ENCODE data around the gene ZNF317. TPM values are rescaled to one million over a fixed set of nuclear protein-coding genes. Genes with fewer than 3 reads are reported as not detected.

Gene ZNF317
- polyA plus RNA-seq (2013, experiment 1 of 2): 31.2 TPM
- 33.7 TPM for polyA plus RNA-seq (2013, experiment 2 of 2)

- peaks cover 30% of the 10 kb centered on the region for H3K36me3 ChIP-seq (ENCODE audit: insufficient read depth, low read length)
- peak within 1 kb of the TSS; percentile 88 for H3K27ac ChIP-seq (ENCODE audit: low read depth, low read length)
- H3K4me1 ChIP-seq (ENCODE audit: insufficient read depth, low read length): no peaks in the 10 kb centered on the region
- peak within 1 kb of the TSS; percentile 99 for H3K9ac ChIP-seq (ENCODE audit: low read depth, low read length)
- under 1% methylated on average over 42 of the region's 43 CpGs for WGBS
- no peaks in the 10 kb centered on the region for H3K27me3 ChIP-seq (ENCODE audit: insufficient read depth, low read length)
- H3K4me3 ChIP-seq (ENCODE audit: low read length): peak within 1 kb of the TSS; percentile 98
- H3K9me3 ChIP-seq (ENCODE audit: insufficient read depth, low read depth, low read length): peaks cover 29% of the 10 kb centered on the region
These were observed at the start of gene ZNF317 for GRCh38 chr19:9140159-9140874. ZNF317 (plus strand) TSS chr19:9140397; CDS start chr19:9156017, 15,620 bp downstream.

GRCh38 chr19:9107375-9107774 is 32.8 kb upstream of the ZNF317 start, which contains the start of gene OR7G2:
OR7G2 (minus strand) TSS chr19:9107475; CDS start chr19:9103243, 4,232 bp downstream.
- Histone ChIP-seq H3K9me3 (ENCODE audit: insufficient read depth, low read depth, low read length) (peaks cover 62% of the 10 kb centered on the region), H3K4me1 (ENCODE audit: insufficient read depth, low read length) (no peaks in the 10 kb centered on the region), H3K27me3 (ENCODE audit: insufficient read depth, low read length) (no peaks in the 10 kb centered on the region), H3K36me3 (ENCODE audit: insufficient read depth, low read length) (no peaks in the 10 kb centered on the region), H3K4me3 (ENCODE audit: low read length) (no peak within 1 kb of the TSS), H3K27ac (ENCODE audit: low read depth, low read length) (no peak within 1 kb of the TSS), H3K9ac (ENCODE audit: low read depth, low read length) (no peak within 1 kb of the TSS)
- 74% methylated on average over 7 of the region's 8 CpGs for WGBS

- no peak overlapping the region for H3K9ac ChIP-seq (ENCODE audit: low read depth, low read length)
- H3K27me3 ChIP-seq (ENCODE audit: insufficient read depth, low read length): no peaks in the 10 kb centered on the region
- H3K27ac ChIP-seq (ENCODE audit: low read depth, low read length): no peak overlapping the region
- H3K36me3 ChIP-seq (ENCODE audit: insufficient read depth, low read length): no peaks in the 10 kb centered on the region
- no peaks in the 10 kb centered on the region for H3K4me1 ChIP-seq (ENCODE audit: insufficient read depth, low read length)
- H3K9me3 ChIP-seq (ENCODE audit: insufficient read depth, low read depth, low read length): peaks cover 55% of the 10 kb centered on the region
- H3K4me3 ChIP-seq (ENCODE audit: low read length): no peak overlapping the region
- WGBS: 62% methylated on average over 2 of the region's 2 CpGs
These were observed 30.2 kb upstream of the ZNF317 start for GRCh38 chr19:9109959-9110358.

GRCh38 chr19:9115307-9115813 is 24.8 kb upstream of the ZNF317 start, which contains the start of gene OR7G1:
OR7G1 (minus strand) TSS chr19:9115763; CDS start chr19:9115763, 0 bp downstream.
- WGBS: 81% methylated on average over 2 of the region's 2 CpGs
- Histone ChIP-seq H3K4me1 (ENCODE audit: insufficient read depth, low read length) (no peaks in the 10 kb centered on the region), H3K4me3 (ENCODE audit: low read length) (no peak within 1 kb of the TSS), H3K9ac (ENCODE audit: low read depth, low read length) (no peak within 1 kb of the TSS), H3K27me3 (ENCODE audit: insufficient read depth, low read length) (no peaks in the 10 kb centered on the region), H3K36me3 (ENCODE audit: insufficient read depth, low read length) (no peaks in the 10 kb centered on the region), H3K9me3 (ENCODE audit: insufficient read depth, low read depth, low read length) (peaks cover 37% of the 10 kb centered on the region), H3K27ac (ENCODE audit: low read depth, low read length) (no peak within 1 kb of the TSS)

- no peaks in the 10 kb centered on the region for H3K4me1 ChIP-seq (ENCODE audit: insufficient read depth, low read length)
- peaks cover 38% of the 10 kb centered on the region for H3K9me3 ChIP-seq (ENCODE audit: insufficient read depth, low read depth, low read length)
- 63% methylated on average over 4 of the region's 5 CpGs for WGBS
- H3K27me3 ChIP-seq (ENCODE audit: insufficient read depth, low read length): no peaks in the 10 kb centered on the region
- no peak overlapping the region for H3K4me3 ChIP-seq (ENCODE audit: low read length)
- H3K36me3 ChIP-seq (ENCODE audit: insufficient read depth, low read length): no peaks in the 10 kb centered on the region
- H3K27ac ChIP-seq (ENCODE audit: low read depth, low read length): no peak overlapping the region
- no peak overlapping the region for H3K9ac ChIP-seq (ENCODE audit: low read depth, low read length)
These were observed 23.6 kb upstream of the ZNF317 start for GRCh38 chr19:9116547-9116946.

- no peak within 1 kb of the TSS for H3K9ac ChIP-seq (ENCODE audit: low read depth, low read length)
These were observed 13.2 kb upstream of the ZNF317 start, which contains the start of gene OR7G3 for GRCh38 chr19:9126900-9127405. OR7G3 (minus strand) TSS chr19:9126950; CDS start chr19:9126950, 0 bp downstream.

GRCh38 chr19:9128171-9128570 is 12.0 kb upstream of the ZNF317 start:
- H3K4me1 ChIP-seq (ENCODE audit: insufficient read depth, low read length): no peaks in the 10 kb centered on the region
- no peak overlapping the region for H3K9ac ChIP-seq (ENCODE audit: low read depth, low read length)
- peaks cover 31% of the 10 kb centered on the region for H3K9me3 ChIP-seq (ENCODE audit: insufficient read depth, low read depth, low read length)
- no peak overlapping the region for H3K27ac ChIP-seq (ENCODE audit: low read depth, low read length)
- H3K36me3 ChIP-seq (ENCODE audit: insufficient read depth, low read length): no peaks in the 10 kb centered on the region
- no peaks in the 10 kb centered on the region for H3K27me3 ChIP-seq (ENCODE audit: insufficient read depth, low read length)
- WGBS: 69% methylated on average over 3 of the region's 3 CpGs
- no peak overlapping the region for H3K4me3 ChIP-seq (ENCODE audit: low read length)

More at GRCh38 chr19:9126900-9127405, 13.2 kb upstream of the ZNF317 start, which contains the start of gene OR7G3:
- Histone ChIP-seq H3K27ac (ENCODE audit: low read depth, low read length) (no peak within 1 kb of the TSS), H3K4me1 (ENCODE audit: insufficient read depth, low read length) (no peaks in the 10 kb centered on the region), H3K27me3 (ENCODE audit: insufficient read depth, low read length) (no peaks in the 10 kb centered on the region), H3K9me3 (ENCODE audit: insufficient read depth, low read depth, low read length) (peaks cover 40% of the 10 kb centered on the region), H3K36me3 (ENCODE audit: insufficient read depth, low read length) (no peaks in the 10 kb centered on the region), H3K4me3 (ENCODE audit: low read length) (no peak within 1 kb of the TSS)
- 66% methylated on average over 1 of the region's 1 CpG for WGBS

- H3K4me3 ChIP-seq (ENCODE audit: low read length): no peak overlapping the region
- no peaks in the 10 kb centered on the region for H3K4me1 ChIP-seq (ENCODE audit: insufficient read depth, low read length)
- H3K27me3 ChIP-seq (ENCODE audit: insufficient read depth, low read length): no peaks in the 10 kb centered on the region
- H3K9me3 ChIP-seq (ENCODE audit: insufficient read depth, low read depth, low read length): peaks cover 20% of the 10 kb centered on the region
- H3K9ac ChIP-seq (ENCODE audit: low read depth, low read length): no peak overlapping the region
- H3K27ac ChIP-seq (ENCODE audit: low read depth, low read length): no peak overlapping the region
- H3K36me3 ChIP-seq (ENCODE audit: insufficient read depth, low read length): no peaks in the 10 kb centered on the region
- 88% methylated on average over 1 of the region's 1 CpG for WGBS
These were observed 9.2 kb upstream of the ZNF317 start for GRCh38 chr19:9130965-9131364.

GRCh38 chr19:9132422-9132821 is 7.8 kb upstream of the ZNF317 start:
- Histone ChIP-seq H3K9ac (ENCODE audit: low read depth, low read length) (no peak overlapping the region), H3K27ac (ENCODE audit: low read depth, low read length) (no peak overlapping the region), H3K4me1 (ENCODE audit: insufficient read depth, low read length) (no peaks in the 10 kb centered on the region), H3K4me3 (ENCODE audit: low read length) (no peak overlapping the region), H3K27me3 (ENCODE audit: insufficient read depth, low read length) (no peaks in the 10 kb centered on the region), H3K36me3 (ENCODE audit: insufficient read depth, low read length) (no peaks in the 10 kb centered on the region), H3K9me3 (ENCODE audit: insufficient read depth, low read depth, low read length) (peaks cover 12% of the 10 kb centered on the region; the same call in 1 of the 2 replicates)
- WGBS: 72% methylated on average over 5 of the region's 5 CpGs

GRCh38 chr19:9139609-9140158 is 513 bp upstream of the ZNF317 start:
- Histone ChIP-seq H3K4me3 (ENCODE audit: low read length) (peak overlapping the region; percentile 98), H3K9me3 (ENCODE audit: insufficient read depth, low read depth, low read length) (peaks cover 23% of the 10 kb centered on the region), H3K4me1 (ENCODE audit: insufficient read depth, low read length) (no peaks in the 10 kb centered on the region), H3K36me3 (ENCODE audit: insufficient read depth, low read length) (peaks cover 24% of the 10 kb centered on the region), H3K27ac (ENCODE audit: low read depth, low read length) (no peak overlapping the region), H3K9ac (ENCODE audit: low read depth, low read length) (peak overlapping the region; percentile 99), H3K27me3 (ENCODE audit: insufficient read depth, low read length) (no peaks in the 10 kb centered on the region)
- WGBS: 40% methylated on average over 7 of the region's 8 CpGs

GRCh38 chr19:9144920-9145319 is 4.7 kb downstream of the ZNF317 start:
- WGBS: 95% methylated on average over 5 of the region's 5 CpGs
- Histone ChIP-seq H3K4me3 (ENCODE audit: low read length) (no peak overlapping the region), H3K27me3 (ENCODE audit: insufficient read depth, low read length) (no peaks in the 10 kb centered on the region), H3K27ac (ENCODE audit: low read depth, low read length) (no peak overlapping the region), H3K9me3 (ENCODE audit: insufficient read depth, low read depth, low read length) (peaks cover 52% of the 10 kb centered on the region), H3K36me3 (ENCODE audit: insufficient read depth, low read length) (peaks cover 57% of the 10 kb centered on the region), H3K9ac (ENCODE audit: low read depth, low read length) (no peak overlapping the region), H3K4me1 (ENCODE audit: insufficient read depth, low read length) (no peaks in the 10 kb centered on the region)

Data from HUES64 (cell line).